Adrenal gland (tissue), 5 donors: Measurements from ENCODE around the gene BCAT1.
"Not testable (repeated sequence)": the region's sequence is repeated elsewhere in the genome, so short reads cannot be mapped to it uniquely, and the experiment has no call there.

Experiments used
- POLR2A ChIP-seq, 2 donors: fragments of 450-650 bp; IDR thresholded peaks; one replicate each; pipeline ENCODE4 v1.6.1; 2017; ENCODE audit warnings: antibody characterized with exemption in 2 of 2, mild to moderate bottlenecking in 2 of 2, moderate library complexity in 1 of 2
- TF ChIP-seq, protein P1 (sequence below), 6 experiments: fragments of 450-650 bp in 4 of 6; fragments of 200-600 bp in 2 of 6; sonication (generic) in 1 of 6; IDR thresholded peaks; 1 replicate in 5 of 6; 2 replicates in 1 of 6; pipeline versions ENCODE4 v1.5.1 to v1.8.0; 2016 to 2021; ENCODE audit warnings: antibody characterized with exemption in 6 of 6, mild to moderate bottlenecking in 2 of 6, moderate library complexity in 1 of 6
- donor health status: DM: no; HTN: no; CAD: no.

DNA sequence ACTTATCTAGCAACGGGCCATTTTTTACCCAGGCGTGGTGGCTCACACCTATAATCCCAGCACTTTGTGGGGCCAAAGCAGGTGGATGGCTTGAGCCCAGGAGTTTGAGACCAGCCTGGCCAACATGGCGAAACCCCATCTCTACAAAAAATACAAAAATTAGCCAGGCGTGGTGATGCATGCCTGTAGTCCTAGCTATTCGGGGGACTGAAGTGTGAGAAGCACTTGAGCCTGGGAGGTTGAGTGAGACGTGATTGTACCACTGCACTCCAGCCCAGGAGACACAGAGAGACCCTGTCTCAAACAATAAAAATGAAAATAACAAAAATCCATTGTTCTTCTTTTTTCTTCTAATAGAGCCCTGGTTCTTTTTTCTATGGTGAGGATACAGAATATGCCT is 7.5 kb upstream of the BCAT1 start:
- TF ChIP-seq, protein P1, sequence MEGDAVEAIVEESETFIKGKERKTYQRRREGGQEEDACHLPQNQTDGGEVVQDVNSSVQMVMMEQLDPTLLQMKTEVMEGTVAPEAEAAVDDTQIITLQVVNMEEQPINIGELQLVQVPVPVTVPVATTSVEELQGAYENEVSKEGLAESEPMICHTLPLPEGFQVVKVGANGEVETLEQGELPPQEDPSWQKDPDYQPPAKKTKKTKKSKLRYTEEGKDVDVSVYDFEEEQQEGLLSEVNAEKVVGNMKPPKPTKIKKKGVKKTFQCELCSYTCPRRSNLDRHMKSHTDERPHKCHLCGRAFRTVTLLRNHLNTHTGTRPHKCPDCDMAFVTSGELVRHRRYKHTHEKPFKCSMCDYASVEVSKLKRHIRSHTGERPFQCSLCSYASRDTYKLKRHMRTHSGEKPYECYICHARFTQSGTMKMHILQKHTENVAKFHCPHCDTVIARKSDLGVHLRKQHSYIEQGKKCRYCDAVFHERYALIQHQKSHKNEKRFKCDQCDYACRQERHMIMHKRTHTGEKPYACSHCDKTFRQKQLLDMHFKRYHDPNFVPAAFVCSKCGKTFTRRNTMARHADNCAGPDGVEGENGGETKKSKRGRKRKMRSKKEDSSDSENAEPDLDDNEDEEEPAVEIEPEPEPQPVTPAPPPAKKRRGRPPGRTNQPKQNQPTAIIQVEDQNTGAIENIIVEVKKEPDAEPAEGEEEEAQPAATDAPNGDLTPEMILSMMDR (IDR thresholded peaks at IDR 0.05): not testable (repeated sequence)
- not testable (repeated sequence) for TF ChIP-seq POLR2A (IDR thresholded peaks at IDR 0.05)
